GM12875 (cell line): ENCODE measurements around the gene LYRM4.

Experiments used
- H3K4me3 ChIP-seq: one replicate; pipeline ENCODE4 v1.5.1; 2011; ENCODE audit warnings: low read depth, low read length, control low read depth
- TF ChIP-seq, protein P1 (sequence below): IDR thresholded peaks from 2 replicates; pipeline ENCODE4 v1.5.1; 2011; ENCODE audit warnings: low read depth, mild to moderate bottlenecking, control low read depth, inconsistent platforms, low read length, moderate library complexity, borderline replicate concordance; ENCODE audit not compliant: insufficient read depth

The LYRM4 gene

DNA sequence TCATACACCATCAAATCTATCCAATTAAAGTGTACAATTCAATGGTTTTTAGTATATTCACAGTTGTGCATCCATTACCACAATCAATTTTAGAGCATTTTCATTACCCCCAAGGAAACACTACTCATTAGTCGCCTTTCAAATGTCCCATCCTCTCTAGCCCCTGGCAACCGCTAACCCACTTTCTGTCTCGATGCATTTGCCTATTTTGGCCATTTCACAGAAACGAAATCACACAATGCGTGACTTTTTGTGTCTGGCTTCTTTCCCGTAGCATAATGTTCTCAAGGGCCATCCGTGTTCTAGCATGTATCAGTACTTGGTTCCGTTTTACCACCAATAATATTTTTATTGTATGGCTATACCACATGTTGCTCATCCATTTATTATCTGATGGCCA is 123.9 kb downstream of the LYRM4 start:
- H3K4me3 ChIP-seq, result no peak overlapping the region
- TF ChIP-seq, protein P1, sequence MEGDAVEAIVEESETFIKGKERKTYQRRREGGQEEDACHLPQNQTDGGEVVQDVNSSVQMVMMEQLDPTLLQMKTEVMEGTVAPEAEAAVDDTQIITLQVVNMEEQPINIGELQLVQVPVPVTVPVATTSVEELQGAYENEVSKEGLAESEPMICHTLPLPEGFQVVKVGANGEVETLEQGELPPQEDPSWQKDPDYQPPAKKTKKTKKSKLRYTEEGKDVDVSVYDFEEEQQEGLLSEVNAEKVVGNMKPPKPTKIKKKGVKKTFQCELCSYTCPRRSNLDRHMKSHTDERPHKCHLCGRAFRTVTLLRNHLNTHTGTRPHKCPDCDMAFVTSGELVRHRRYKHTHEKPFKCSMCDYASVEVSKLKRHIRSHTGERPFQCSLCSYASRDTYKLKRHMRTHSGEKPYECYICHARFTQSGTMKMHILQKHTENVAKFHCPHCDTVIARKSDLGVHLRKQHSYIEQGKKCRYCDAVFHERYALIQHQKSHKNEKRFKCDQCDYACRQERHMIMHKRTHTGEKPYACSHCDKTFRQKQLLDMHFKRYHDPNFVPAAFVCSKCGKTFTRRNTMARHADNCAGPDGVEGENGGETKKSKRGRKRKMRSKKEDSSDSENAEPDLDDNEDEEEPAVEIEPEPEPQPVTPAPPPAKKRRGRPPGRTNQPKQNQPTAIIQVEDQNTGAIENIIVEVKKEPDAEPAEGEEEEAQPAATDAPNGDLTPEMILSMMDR, result no peak

DNA sequence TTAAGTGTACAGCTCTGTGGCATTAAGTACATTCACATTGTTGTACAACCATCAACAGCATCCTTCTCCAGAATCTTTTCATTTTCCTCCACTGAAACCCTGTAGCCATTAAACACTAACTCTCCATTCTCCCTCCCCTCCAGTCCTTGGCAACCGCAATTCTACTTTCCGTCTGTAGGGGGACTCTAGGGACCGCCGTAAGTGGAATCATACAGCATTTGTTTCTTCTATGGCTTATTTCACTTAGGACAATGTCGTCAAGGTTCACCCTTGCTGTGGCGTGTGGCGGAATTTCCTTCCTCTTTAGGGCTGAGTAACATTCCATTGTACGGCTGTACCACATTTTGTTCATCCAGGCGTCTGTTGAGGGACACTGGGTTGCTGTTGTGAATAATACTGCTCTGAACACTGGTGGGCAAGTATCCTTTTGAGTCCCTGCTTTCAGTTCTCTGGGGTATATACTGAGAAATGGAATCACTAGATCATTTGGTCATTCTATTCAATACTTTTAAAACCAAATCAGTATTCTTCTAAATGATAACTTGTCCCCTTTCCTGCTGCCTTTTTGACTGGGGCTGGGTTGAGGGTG is 124.9 kb downstream of the LYRM4 start:
- TF ChIP-seq, protein P1, result peak; percentile 69

DNA sequence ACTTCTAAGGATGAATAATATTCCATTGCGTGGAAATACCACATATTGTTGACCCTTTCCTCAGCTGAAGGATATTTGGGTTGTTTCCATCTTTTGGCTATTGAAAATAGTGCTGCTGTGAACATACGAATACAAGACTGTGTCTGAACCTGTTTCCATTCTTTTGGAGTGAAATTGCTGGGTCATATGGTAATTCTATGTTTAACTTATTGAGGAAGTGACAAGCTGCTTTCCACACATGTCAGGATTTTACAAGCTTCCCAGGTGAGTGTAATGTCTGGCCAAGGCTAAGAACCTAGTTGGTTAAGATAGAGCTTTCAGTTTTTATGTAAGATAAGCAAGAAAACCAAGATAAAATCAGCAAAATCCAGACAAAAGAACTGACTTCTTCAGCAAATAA is 126.8 kb downstream of the LYRM4 start:
- H3K4me3 ChIP-seq, result no peak overlapping the region
- TF ChIP-seq, protein P1, result no peak

More for the DNA sequence above, 124.9 kb downstream of the LYRM4 start:
- H3K4me3 ChIP-seq, result no peak overlapping the region

DNA sequence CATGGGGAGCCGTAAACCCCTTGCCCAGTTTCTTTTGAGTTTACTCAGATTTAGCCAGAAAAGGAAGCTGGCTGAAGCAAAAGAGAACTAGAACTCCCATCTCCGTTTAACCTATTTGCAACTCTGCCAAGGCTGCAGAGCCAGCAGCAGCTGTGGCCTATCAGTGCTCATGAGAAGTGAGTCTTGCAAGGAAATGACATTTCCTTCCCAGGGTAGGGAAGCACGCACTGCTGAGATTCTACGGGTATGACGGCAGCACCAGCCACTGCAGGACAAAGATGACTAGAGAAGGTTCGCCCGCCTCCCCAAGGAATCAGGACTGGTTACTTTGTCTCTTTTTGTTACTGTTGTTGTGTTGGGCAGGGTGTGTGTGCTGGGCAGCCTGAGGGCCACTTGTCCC is 128.0 kb downstream of the LYRM4 start:
- TF ChIP-seq, protein P1, result no peak
- H3K4me3 ChIP-seq, result no peak overlapping the region

DNA sequence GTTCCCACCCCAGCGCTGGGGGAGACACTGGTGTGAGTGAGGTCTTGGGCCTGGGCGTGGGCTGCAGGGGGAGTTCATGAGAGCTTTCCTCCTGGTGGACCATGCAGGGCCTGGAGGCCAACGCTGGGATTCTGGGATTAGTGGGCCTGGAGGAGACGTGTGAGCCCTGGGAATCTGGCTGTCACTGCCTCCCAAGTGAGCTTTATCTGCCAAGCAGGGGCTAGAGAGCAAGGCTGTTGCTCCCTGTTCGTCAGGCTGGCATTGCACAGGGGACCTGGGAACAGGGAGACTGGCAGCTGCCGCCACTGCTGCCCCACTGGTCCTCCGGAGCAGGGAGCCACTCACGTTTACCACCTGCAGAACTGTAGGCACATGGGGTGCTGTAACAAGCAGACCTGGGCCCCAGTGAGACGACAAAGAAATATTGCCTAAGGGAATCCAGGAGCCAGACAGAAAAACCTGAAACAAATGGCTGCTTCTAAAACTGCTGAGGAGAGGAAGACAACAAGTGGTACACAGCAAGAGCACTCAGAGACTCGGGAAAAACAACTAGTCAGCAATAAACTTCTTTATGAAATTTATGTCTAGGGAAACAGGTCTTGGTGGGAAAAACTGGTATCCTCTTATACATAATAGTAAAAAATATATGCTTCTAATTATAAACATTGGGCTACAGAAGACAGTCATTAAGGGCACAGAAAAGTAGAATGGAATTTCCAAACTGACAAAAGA is 130.4 kb downstream of the LYRM4 start:
- H3K4me3 ChIP-seq, result no peak overlapping the region
- TF ChIP-seq, protein P1, result no peak

DNA sequence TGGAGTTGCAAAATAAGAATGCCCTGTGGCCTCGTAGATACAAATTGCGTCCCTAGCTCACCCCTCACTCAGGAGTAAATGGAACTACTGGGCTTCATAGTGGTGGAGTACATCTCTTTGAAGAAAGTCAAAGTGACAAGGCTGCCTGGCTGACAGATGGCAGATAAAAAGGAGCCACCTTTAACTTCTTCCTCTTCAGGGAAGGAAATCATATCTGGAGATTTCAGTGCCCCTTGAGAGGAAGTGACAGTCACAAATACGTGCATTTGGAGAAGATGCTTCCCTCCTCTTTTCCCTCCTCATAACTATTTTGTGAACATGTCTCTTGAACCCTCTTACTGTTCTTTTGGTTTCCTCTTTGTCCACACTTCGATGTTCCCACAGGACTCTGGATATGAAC is 132.4 kb downstream of the LYRM4 start:
- H3K4me3 ChIP-seq, result no peak overlapping the region
- TF ChIP-seq, protein P1, result no peak
